Esophagus muscularis mucosa (tissue), 4 donors: Measurements from ENCODE around the gene ABCC10.

Experiments used
- EP300 ChIP-seq: sonication (generic); formaldehyde crosslinking; IDR thresholded peaks from one replicate; pipeline ENCODE4 v1.6.1; 2017; ENCODE audit warnings: antibody characterized with exemption
- POLR2A ChIP-seq: fragments of 450-650 bp; IDR thresholded peaks from one replicate; pipeline ENCODE4 v1.6.1; 2017; ENCODE audit warnings: antibody characterized with exemption, moderate library complexity, mild to moderate bottlenecking, low read depth
- POLR2AphosphoS5 ChIP-seq, 2 donors: sonication (generic); formaldehyde crosslinking; IDR thresholded peaks; one replicate each; pipeline ENCODE4 v1.6.1; 2017; ENCODE audit warnings: antibody characterized with exemption in 2 of 2
- TF ChIP-seq, protein P1 (sequence below), 3 experiments: fragments of 200-600 bp in 2 of 3; fragments of 450-650 bp in 1 of 3; sonication (generic) in 2 of 3; IDR thresholded peaks; one replicate each; pipeline ENCODE4 v1.5.1; 2017 to 2019; ENCODE audit warnings: antibody characterized with exemption in 3 of 3, mild to moderate bottlenecking in 2 of 3, moderate library complexity in 1 of 3

DNA sequence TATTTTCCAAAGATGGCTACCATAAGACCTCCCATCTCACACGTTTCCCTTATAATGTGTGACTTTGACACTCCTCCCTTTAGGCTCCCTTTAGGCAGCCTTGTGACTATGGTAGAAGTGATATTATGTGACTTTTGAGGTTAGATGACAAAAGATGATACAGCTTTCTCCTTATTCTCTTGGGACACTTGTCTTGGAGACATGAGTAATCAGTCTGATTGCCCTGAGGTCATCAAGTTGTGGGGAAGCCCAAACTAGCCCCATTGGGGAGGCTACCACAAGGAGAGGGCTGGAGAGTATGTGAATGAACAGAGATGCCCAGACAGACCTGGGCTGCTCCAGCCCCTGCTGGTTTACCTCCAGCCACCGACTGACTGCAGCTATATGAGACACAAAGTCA lies 38.6 kb downstream of the ABCC10 start:
- TF ChIP-seq, protein P1, sequence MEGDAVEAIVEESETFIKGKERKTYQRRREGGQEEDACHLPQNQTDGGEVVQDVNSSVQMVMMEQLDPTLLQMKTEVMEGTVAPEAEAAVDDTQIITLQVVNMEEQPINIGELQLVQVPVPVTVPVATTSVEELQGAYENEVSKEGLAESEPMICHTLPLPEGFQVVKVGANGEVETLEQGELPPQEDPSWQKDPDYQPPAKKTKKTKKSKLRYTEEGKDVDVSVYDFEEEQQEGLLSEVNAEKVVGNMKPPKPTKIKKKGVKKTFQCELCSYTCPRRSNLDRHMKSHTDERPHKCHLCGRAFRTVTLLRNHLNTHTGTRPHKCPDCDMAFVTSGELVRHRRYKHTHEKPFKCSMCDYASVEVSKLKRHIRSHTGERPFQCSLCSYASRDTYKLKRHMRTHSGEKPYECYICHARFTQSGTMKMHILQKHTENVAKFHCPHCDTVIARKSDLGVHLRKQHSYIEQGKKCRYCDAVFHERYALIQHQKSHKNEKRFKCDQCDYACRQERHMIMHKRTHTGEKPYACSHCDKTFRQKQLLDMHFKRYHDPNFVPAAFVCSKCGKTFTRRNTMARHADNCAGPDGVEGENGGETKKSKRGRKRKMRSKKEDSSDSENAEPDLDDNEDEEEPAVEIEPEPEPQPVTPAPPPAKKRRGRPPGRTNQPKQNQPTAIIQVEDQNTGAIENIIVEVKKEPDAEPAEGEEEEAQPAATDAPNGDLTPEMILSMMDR (IDR thresholded peaks at IDR 0.05) = no peak
- no peak for TF ChIP-seq EP300
- TF ChIP-seq POLR2A = no peak
- TF ChIP-seq POLR2AphosphoS5 (IDR thresholded peaks at IDR 0.05) = no peak
